Placental pericyte (primary cell): ENCODE results near the gene GOLGA8T. TPM values are rescaled to one million over a fixed set of nuclear protein-coding genes. Genes with fewer than 3 reads are reported as not detected.

ENCODE experiments used
- small RNA-seq: library from RNA; depleted of rRNA; stranded (forward); fragments of <200 nt; gene quantifications from one replicate; pipeline ENCODE3, GENCODE V24; 2012; ENCODE audit warnings: low replicate concordance
- total RNA-seq: library from RNA; depleted of rRNA; stranded (reverse); fragments of >200 nt; gene quantifications from 2 replicates; pipeline ENCODE4 v1.2.3, GENCODE V29; 2012

Gene GOLGA8T
- total RNA-seq: not detected in 2 replicates

GRCh38 chr15:30134751-30135150 is at the start of gene GOLGA8T:
Gene GOLGA8T (plus strand): TSS chr15:30135051. CDS start chr15:30135149, 98 bp downstream.

Small RNA genes lying within 50 kb of the gene (small RNA-seq; reads per million reads assigned to genes)
- gene AC120045.2 (not detected), gene RF00096 (not detected), gene RN7SL469P (not detected), gene RN7SL673P (not detected)

Other genes starting within 250 kb of the GOLGA8T start
- not detected in 2 replicates for gene GOLGA8J, start 52.1 kb upstream of the GOLGA8T start, total RNA-seq